Measurements from ENCODE around the gene ARRB2. TPM values are rescaled to one million over a fixed set of nuclear protein-coding genes. Genes with fewer than 3 reads are reported as not detected.

ARRB2 gene
- total and polyA plus RNA-seq, 2 donors from 2014 or later: 32.8 to 63.1 TPM

GRCh38 chr17:4719146-4719545 is 8.7 kb downstream of the ARRB2 start:
- Histone ChIP-seq H3K27ac (ENCODE audit: low read depth in 2 of 2, low read length in 2 of 2) (no peak overlapping the region), H3K36me3 (ENCODE audit: control insufficient read depth in 2 of 3, insufficient read depth in 3 of 3, low read length in 3 of 3) (no peaks in the 10 kb centered on the region), H3K4me3 (ENCODE audit: low read length in 3 of 3) (no peak overlapping the region), H3K27me3 (ENCODE audit: control insufficient read depth, insufficient read depth, low read length) (no peaks in the 10 kb centered on the region), H3K9ac (ENCODE audit: low read length in 3 of 3) (no peak overlapping the region), H3K4me1 (ENCODE audit: control insufficient read depth in 2 of 3, insufficient read depth in 2 of 3, low read depth in 1 of 3, low read length in 3 of 3) (peaks cover 0 to 2% (median 0%) of the 10 kb centered on the region in 3 donors), H3K9me3 (ENCODE audit: control insufficient read depth in 2 of 3, insufficient read depth in 1 of 3, low read length in 3 of 3) (no peaks in the 10 kb centered on the region)
- intact Hi-C loops (cut with DNase I): no loop called here
- FAIRE-seq (no peak), DNase-seq (no peak)
- TF ChIP-seq CTCF (IDR thresholded peaks at IDR 0.05; ENCODE audit: borderline replicate concordance, extremely low read depth, insufficient read depth): no peak

- H3K9ac ChIP-seq (ENCODE audit: low read length in 3 of 3): no peak overlapping the region
- intact Hi-C loops (cut with DNase I): no loop called here
- no peaks in the 10 kb centered on the region for H3K36me3 ChIP-seq (ENCODE audit: control insufficient read depth in 2 of 3, insufficient read depth in 3 of 3, low read length in 3 of 3)
- TF ChIP-seq CTCF (IDR thresholded peaks at IDR 0.05; ENCODE audit: borderline replicate concordance, extremely low read depth, insufficient read depth): no peak
- DNase-seq (peak in 1 of 5 donors; percentile 34), FAIRE-seq (no peak)
- peaks cover 0 to 2% (median 0%) of the 10 kb centered on the region in 3 donors for H3K4me1 ChIP-seq (ENCODE audit: control insufficient read depth in 2 of 3, insufficient read depth in 2 of 3, low read depth in 1 of 3, low read length in 3 of 3)
- H3K9me3 ChIP-seq (ENCODE audit: control insufficient read depth in 2 of 3, insufficient read depth in 1 of 3, low read length in 3 of 3): no peaks in the 10 kb centered on the region
- H3K4me3 ChIP-seq (ENCODE audit: low read length in 3 of 3): no peak overlapping the region
- H3K27ac ChIP-seq (ENCODE audit: low read depth in 2 of 2, low read length in 2 of 2): no peak overlapping the region
- H3K27me3 ChIP-seq (ENCODE audit: control insufficient read depth, insufficient read depth, low read length): no peaks in the 10 kb centered on the region
Observed at GRCh38 chr17:4719684-4720221, 9.3 kb downstream of the ARRB2 start.

GRCh38 chr17:4720787-4721186 is 10.4 kb downstream of the ARRB2 start:
- no peak for DNase-seq
- H3K4me3 ChIP-seq (ENCODE audit: low read length in 3 of 3): no peak overlapping the region
- no peak overlapping the region for H3K9ac ChIP-seq (ENCODE audit: low read length in 3 of 3)
- H3K27me3 ChIP-seq (ENCODE audit: control insufficient read depth, insufficient read depth, low read length): no peaks in the 10 kb centered on the region
- no peaks in the 10 kb centered on the region for H3K36me3 ChIP-seq (ENCODE audit: control insufficient read depth in 2 of 3, insufficient read depth in 3 of 3, low read length in 3 of 3)
- FAIRE-seq: no peak
- intact Hi-C loops (cut with DNase I): no loop called here
- no peaks in the 10 kb centered on the region for H3K9me3 ChIP-seq (ENCODE audit: control insufficient read depth in 2 of 3, insufficient read depth in 1 of 3, low read length in 3 of 3)
- TF ChIP-seq CTCF (IDR thresholded peaks at IDR 0.05; ENCODE audit: borderline replicate concordance, extremely low read depth, insufficient read depth): no peak
- H3K4me1 ChIP-seq (ENCODE audit: control insufficient read depth in 2 of 3, insufficient read depth in 2 of 3, low read depth in 1 of 3, low read length in 3 of 3): peaks cover 0 to 2% (median 0%) of the 10 kb centered on the region in 3 donors
- no peak overlapping the region for H3K27ac ChIP-seq (ENCODE audit: low read depth in 2 of 2, low read length in 2 of 2)
